ENCODE data around the gene PHLDB2.
A peak's percentile ranks its signal among the peaks of the same experiment; 100 is the strongest.

Gene PHLDB2

DNA sequence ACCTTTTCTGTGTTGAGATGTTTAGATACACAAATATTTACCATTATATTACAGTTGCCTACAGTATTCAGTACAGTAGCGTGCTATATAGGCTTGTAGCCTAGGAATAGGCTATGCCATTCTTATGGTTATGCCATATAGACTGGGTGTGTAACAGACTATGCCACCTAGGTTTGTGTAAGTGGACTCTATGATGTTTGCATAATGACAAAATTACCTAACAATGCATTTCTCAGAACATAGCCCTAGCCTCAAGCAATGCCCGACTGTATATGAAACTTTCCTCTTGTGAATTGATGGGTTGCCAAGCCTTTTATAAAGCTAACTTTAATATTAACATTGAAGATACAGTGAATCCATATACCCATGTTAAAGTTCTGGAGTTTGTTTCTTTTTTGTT lies 10.3 kb upstream of the PHLDB2 start:
- Histone ChIP-seq H3K4me3 (ENCODE audit: low read depth, low read length) (no peak overlapping the region), H3K4me1 (ENCODE audit: control insufficient read depth, insufficient read depth, low read length, unreplicated experiment) (peaks cover 58% of the 10 kb centered on the region), H3K36me3 (ENCODE audit: insufficient read depth, low read length) (no peaks in the 10 kb centered on the region), H3K27me3 (ENCODE audit: insufficient read depth, low read length) (no peaks in the 10 kb centered on the region), H2AFZ (ENCODE audit: low read length, unreplicated experiment) (no peak overlapping the region), H3K79me2 (ENCODE audit: control insufficient read depth, insufficient read depth, low read length, unreplicated experiment) (no peaks in the 10 kb centered on the region), H3K27ac (ENCODE audit: low read depth, low read length) (no peak overlapping the region)

DNA sequence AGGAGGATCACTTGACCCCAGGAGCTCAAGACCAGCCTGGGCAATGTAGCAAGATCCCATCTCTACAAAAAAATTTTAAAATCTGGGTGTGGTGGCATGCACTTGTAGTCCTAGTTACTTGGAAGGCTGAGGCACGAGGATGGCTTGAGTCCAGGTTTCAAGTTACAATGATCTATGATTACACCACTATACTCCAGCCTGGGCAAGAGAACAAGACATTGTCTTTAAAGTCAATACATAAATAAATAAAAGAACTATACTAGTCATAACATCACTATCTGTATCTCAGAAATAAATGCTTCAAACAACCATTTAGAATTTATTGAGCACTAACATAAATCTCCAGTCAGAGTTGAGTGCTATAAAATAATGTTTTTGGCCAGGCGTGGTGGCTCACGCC lies 8.5 kb upstream of the PHLDB2 start:
- H3K4me3 ChIP-seq (ENCODE audit: low read depth, low read length) = no peak overlapping the region
- H2AFZ ChIP-seq (ENCODE audit: low read length, unreplicated experiment) = no peak overlapping the region
- peak overlapping the region; percentile 93 for H3K27ac ChIP-seq (ENCODE audit: low read depth, low read length)
- H3K27me3 ChIP-seq (ENCODE audit: insufficient read depth, low read length) = no peaks in the 10 kb centered on the region
- H3K36me3 ChIP-seq (ENCODE audit: insufficient read depth, low read length) = no peaks in the 10 kb centered on the region
- no peaks in the 10 kb centered on the region for H3K79me2 ChIP-seq (ENCODE audit: control insufficient read depth, insufficient read depth, low read length, unreplicated experiment)
- H3K4me1 ChIP-seq (ENCODE audit: control insufficient read depth, insufficient read depth, low read length, unreplicated experiment) = peaks cover 57% of the 10 kb centered on the region

DNA sequence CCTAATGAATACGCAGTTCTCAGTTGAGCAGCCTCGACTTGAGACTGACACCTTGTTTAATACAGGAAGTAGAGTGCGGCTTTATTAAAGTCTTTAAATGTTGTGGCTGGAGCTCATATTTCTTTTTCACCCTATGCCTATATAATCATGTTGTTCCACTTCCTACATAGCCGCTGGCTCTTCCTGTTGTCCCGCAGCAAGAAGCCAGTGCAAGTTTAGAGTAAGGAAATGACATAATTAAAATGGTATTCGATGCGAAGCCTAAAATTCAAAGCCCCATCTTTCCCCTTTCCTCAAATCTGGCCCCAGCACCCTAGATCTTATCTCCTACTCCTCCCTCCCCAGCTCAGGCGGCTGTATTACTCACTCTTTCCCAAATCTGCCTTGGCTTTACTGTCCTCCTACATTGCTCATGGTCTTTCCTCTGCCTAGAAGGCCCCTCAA lies 7.5 kb upstream of the PHLDB2 start:
- H3K36me3 ChIP-seq (ENCODE audit: insufficient read depth, low read length) = no peaks in the 10 kb centered on the region
- H3K27ac ChIP-seq (ENCODE audit: low read depth, low read length) = peak overlapping the region; percentile 93
- H3K27me3 ChIP-seq (ENCODE audit: insufficient read depth, low read length) = no peaks in the 10 kb centered on the region
- H3K79me2 ChIP-seq (ENCODE audit: control insufficient read depth, insufficient read depth, low read length, unreplicated experiment) = no peaks in the 10 kb centered on the region
- peaks cover 47% of the 10 kb centered on the region for H3K4me1 ChIP-seq (ENCODE audit: control insufficient read depth, insufficient read depth, low read length, unreplicated experiment)
- H2AFZ ChIP-seq (ENCODE audit: low read length, unreplicated experiment) = peak overlapping the region; percentile 41
- H3K4me3 ChIP-seq (ENCODE audit: low read depth, low read length) = no peak overlapping the region; the same call in 1 of the 2 replicates

DNA sequence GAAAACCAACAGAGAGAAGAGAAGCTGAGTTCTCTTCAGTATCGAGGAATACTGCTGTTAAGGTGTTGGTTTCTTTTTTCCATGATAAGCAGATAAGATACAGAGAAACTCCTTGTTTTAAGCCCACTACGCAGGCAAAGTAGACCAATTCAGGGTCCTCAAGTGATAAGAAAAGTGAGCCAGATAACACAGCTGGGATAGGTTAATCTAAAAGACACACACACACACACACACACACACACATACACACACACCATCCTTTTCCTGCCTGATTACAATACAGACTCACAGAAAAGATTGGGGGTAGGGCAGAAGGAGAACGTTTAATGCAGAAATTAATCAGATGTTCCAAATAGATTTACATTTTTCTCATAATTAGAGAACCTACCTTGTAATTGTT lies 6.5 kb upstream of the PHLDB2 start:
- H3K79me2 ChIP-seq (ENCODE audit: control insufficient read depth, insufficient read depth, low read length, unreplicated experiment) = no peaks in the 10 kb centered on the region
- H2AFZ ChIP-seq (ENCODE audit: low read length, unreplicated experiment) = peak overlapping the region; percentile 78
- peak overlapping the region; percentile 93 for H3K27ac ChIP-seq (ENCODE audit: low read depth, low read length)
- H3K4me3 ChIP-seq (ENCODE audit: low read depth, low read length) = peak overlapping the region; percentile 25; the same call in 1 of the 2 replicates
- H3K4me1 ChIP-seq (ENCODE audit: control insufficient read depth, insufficient read depth, low read length, unreplicated experiment) = peaks cover 39% of the 10 kb centered on the region
- no peaks in the 10 kb centered on the region for H3K36me3 ChIP-seq (ENCODE audit: insufficient read depth, low read length)
- no peaks in the 10 kb centered on the region for H3K27me3 ChIP-seq (ENCODE audit: insufficient read depth, low read length)

DNA sequence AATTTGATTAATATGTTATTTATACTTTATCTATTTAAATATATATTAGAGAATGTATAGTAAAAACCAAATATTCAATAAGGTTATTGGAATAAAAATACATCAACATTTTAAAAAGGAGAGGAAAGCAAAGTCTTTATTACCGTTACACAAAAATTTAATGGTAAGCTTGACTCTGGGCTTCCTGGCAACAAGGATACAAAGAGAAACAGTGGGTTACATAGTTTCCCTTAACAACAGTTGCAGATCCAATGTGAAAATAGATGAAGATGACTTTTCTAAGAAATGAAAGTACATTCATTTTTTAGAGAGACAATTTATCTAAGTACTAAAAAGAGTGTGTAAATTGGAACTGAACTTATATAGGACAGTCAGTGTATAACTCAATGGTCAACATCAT lies 6.0 kb upstream of the PHLDB2 start:
- no peaks in the 10 kb centered on the region for H3K79me2 ChIP-seq (ENCODE audit: control insufficient read depth, insufficient read depth, low read length, unreplicated experiment)
- no peak overlapping the region for H2AFZ ChIP-seq (ENCODE audit: low read length, unreplicated experiment)
- H3K27me3 ChIP-seq (ENCODE audit: insufficient read depth, low read length) = no peaks in the 10 kb centered on the region
- no peak overlapping the region for H3K27ac ChIP-seq (ENCODE audit: low read depth, low read length)
- H3K36me3 ChIP-seq (ENCODE audit: insufficient read depth, low read length) = no peaks in the 10 kb centered on the region
- H3K4me3 ChIP-seq (ENCODE audit: low read depth, low read length) = no peak overlapping the region
- peaks cover 35% of the 10 kb centered on the region for H3K4me1 ChIP-seq (ENCODE audit: control insufficient read depth, insufficient read depth, low read length, unreplicated experiment)

DNA sequence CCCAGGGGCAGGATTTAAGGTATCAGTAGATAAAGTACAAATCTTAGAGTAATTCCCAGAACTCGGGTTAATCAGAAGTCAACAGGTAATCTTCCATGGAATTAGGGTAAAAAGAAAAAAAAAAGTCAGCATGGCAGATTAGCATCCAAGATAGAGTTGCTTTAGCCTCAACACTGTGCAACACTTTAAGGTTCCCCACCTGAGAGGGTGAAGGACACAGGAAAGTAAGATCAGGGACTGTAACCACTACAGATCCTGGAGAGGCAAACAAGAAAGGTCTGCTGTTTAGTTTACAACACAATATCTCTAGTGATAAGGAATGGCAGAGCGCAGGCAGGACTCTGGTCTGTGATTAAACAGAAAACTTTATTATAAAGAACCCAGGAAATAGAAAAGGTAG lies 4.1 kb upstream of the PHLDB2 start:
- Histone ChIP-seq H3K27ac (ENCODE audit: low read depth, low read length) (no peak overlapping the region), H3K4me1 (ENCODE audit: control insufficient read depth, insufficient read depth, low read length, unreplicated experiment) (peaks cover 28% of the 10 kb centered on the region)

DNA sequence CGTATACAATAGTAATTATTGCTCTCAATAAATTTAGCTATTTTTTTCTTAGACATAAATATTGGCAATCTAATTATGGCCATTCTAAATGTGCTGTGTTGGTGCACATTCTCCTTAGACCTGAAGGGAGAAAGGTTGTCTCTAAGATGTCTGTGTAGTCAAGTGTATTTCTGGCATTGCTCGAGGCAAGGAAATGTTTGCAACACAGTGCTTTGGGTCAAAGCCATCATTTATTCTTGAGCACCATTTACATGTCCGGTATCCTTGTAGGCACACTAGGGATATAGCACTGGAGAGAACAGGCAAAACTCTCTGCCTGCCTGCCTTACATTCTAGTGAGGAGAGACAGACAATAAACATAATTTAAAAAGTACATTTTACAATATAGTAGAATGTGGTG lies 2.6 kb upstream of the PHLDB2 start:
- H3K4me1 ChIP-seq (ENCODE audit: control insufficient read depth, insufficient read depth, low read length, unreplicated experiment) = peaks cover 19% of the 10 kb centered on the region

More for the DNA sequence above, 4.1 kb upstream of the PHLDB2 start:
- peaks cover 9% of the 10 kb centered on the region for H3K79me2 ChIP-seq (ENCODE audit: control insufficient read depth, insufficient read depth, low read length, unreplicated experiment)
- H3K27me3 ChIP-seq (ENCODE audit: insufficient read depth, low read length) = no peaks in the 10 kb centered on the region
- no peak overlapping the region for H2AFZ ChIP-seq (ENCODE audit: low read length, unreplicated experiment)
- H3K4me3 ChIP-seq (ENCODE audit: low read depth, low read length) = no peak overlapping the region
- no peaks in the 10 kb centered on the region for H3K36me3 ChIP-seq (ENCODE audit: insufficient read depth, low read length)

DNA sequence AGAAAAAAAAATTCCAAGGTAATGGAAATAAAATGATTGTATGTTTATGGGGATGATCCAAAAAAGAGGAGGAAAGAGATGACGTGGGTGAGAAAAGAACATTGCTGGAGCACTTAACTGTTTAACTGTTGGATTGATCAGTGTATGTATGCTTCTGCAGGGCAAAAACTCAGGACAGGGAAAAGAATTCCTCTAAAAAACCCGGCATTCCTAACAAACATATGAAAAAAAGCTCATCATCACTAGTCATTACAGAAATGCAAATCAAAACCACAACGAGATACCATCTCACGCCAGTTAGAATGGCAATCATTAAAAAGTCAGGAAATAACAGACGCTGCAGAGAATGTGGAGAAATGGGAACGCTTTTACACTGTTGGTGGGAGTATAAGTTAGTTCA lies 1.6 kb upstream of the PHLDB2 start:
- Histone ChIP-seq H3K4me3 (ENCODE audit: low read depth, low read length) (no peak overlapping the region), H3K27me3 (ENCODE audit: insufficient read depth, low read length) (no peaks in the 10 kb centered on the region), H3K36me3 (ENCODE audit: insufficient read depth, low read length) (no peaks in the 10 kb centered on the region), H3K27ac (ENCODE audit: low read depth, low read length) (no peak overlapping the region), H3K79me2 (ENCODE audit: control insufficient read depth, insufficient read depth, low read length, unreplicated experiment) (peaks cover 31% of the 10 kb centered on the region), H3K4me1 (ENCODE audit: control insufficient read depth, insufficient read depth, low read length, unreplicated experiment) (peaks cover 21% of the 10 kb centered on the region), H2AFZ (ENCODE audit: low read length, unreplicated experiment) (no peak overlapping the region)

More for the DNA sequence above, 2.6 kb upstream of the PHLDB2 start:
- H2AFZ ChIP-seq (ENCODE audit: low read length, unreplicated experiment) = no peak overlapping the region
- no peaks in the 10 kb centered on the region for H3K36me3 ChIP-seq (ENCODE audit: insufficient read depth, low read length)
- H3K79me2 ChIP-seq (ENCODE audit: control insufficient read depth, insufficient read depth, low read length, unreplicated experiment) = peaks cover 22% of the 10 kb centered on the region
- H3K27me3 ChIP-seq (ENCODE audit: insufficient read depth, low read length) = no peaks in the 10 kb centered on the region
- H3K4me3 ChIP-seq (ENCODE audit: low read depth, low read length) = no peak overlapping the region
- no peak overlapping the region for H3K27ac ChIP-seq (ENCODE audit: low read depth, low read length)

DNA sequence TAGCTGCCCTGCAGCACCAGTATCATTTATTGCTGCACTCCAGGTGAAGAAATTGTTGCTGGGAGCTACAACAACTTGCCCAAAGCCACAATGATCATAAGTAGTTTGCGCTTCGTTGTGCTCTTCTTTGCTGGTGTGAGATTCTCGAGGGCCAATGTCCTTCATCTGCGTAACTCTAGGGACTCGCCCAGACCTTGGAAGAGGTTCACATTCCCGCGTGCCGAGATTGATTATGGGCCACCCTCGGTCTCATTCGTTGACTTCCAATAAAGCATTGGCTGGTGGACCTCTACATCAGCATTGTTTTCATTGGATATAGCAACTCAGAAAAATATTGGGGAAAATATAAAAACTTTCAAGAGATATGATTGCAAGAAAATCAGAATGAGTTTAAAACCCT lies 423 bp upstream of the PHLDB2 start:
- H3K79me2 ChIP-seq (ENCODE audit: control insufficient read depth, insufficient read depth, low read length, unreplicated experiment) = peaks cover 43% of the 10 kb centered on the region
- no peaks in the 10 kb centered on the region for H3K36me3 ChIP-seq (ENCODE audit: insufficient read depth, low read length)
- no peaks in the 10 kb centered on the region for H3K27me3 ChIP-seq (ENCODE audit: insufficient read depth, low read length)
- H3K4me3 ChIP-seq (ENCODE audit: low read depth, low read length) = peak overlapping the region; percentile 94
- H2AFZ ChIP-seq (ENCODE audit: low read length, unreplicated experiment) = no peak overlapping the region
- peaks cover 29% of the 10 kb centered on the region for H3K4me1 ChIP-seq (ENCODE audit: control insufficient read depth, insufficient read depth, low read length, unreplicated experiment)
- peak overlapping the region; percentile 96 for H3K27ac ChIP-seq (ENCODE audit: low read depth, low read length)

DNA sequence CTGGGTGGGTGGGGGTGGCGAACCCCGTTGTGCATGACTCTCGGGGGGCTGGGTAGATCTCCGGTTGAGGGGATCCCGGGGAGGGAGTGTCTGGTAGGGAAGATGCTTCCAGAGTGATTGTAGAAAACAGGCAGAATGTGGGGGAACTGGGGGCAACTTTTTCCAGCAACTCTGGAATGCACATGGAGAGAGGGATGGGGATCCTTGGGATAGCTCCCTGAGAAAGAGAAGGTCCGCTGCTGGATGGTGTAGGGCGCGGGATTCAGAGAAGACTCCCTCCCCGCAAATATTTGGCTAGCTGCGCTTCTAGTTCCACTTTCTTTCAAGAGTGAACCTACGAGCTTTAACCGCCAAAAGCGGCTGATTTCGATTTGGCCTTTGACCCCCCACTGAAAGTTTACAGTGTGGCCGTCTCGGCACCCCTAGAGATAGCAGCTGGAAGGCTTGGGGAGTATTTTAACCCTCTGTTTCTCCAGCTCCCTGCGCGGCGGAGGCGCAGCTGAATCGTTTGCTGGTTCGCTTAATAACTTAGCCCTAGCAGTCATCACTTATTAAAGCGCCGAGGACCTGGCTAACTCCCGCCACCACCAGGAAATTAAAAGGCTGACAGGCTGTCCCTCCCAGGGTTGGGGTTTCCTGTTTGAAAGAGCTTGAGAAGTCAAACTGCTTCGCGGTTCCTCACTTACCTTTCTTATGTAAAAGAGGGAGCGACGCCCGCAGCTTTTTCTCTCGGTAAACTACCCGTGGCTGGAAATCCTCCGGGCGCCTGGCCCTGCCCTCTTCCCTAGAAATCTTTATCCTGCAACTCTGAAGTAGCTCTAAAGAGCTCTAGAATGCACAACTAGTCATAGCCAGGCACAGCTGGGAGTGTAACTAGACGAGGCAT lies 1.2 kb downstream of the PHLDB2 start:
- peaks cover 55% of the 10 kb centered on the region for H3K79me2 ChIP-seq (ENCODE audit: control insufficient read depth, insufficient read depth, low read length, unreplicated experiment)
- peaks cover 44% of the 10 kb centered on the region for H3K4me1 ChIP-seq (ENCODE audit: control insufficient read depth, insufficient read depth, low read length, unreplicated experiment)

DNA sequence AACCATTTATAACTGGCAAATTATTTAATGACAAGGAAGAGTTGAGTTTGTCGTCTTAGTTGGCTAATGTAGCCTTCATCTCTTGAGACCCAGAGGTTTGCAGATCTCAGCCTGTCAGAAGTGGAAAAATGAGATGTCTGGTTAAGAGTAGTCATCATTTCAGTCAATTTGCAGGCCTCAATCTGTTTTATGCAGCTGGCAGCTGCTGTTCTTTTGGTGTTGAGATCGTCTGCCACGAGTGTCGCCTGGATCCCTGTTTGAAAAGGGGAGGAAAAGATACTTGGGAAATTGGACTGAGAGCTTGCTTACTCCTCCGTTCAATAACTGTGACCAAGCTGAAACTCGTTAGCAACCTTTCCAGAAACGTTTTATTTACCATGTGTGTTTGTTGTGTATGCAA lies 2.3 kb downstream of the PHLDB2 start:
- Histone ChIP-seq H3K4me1 (ENCODE audit: control insufficient read depth, insufficient read depth, low read length, unreplicated experiment) (peaks cover 50% of the 10 kb centered on the region), H3K36me3 (ENCODE audit: insufficient read depth, low read length) (no peaks in the 10 kb centered on the region), H2AFZ (ENCODE audit: low read length, unreplicated experiment) (no peak overlapping the region), H3K79me2 (ENCODE audit: control insufficient read depth, insufficient read depth, low read length, unreplicated experiment) (peaks cover 65% of the 10 kb centered on the region), H3K27me3 (ENCODE audit: insufficient read depth, low read length) (no peaks in the 10 kb centered on the region), H3K27ac (ENCODE audit: low read depth, low read length) (peak overlapping the region; percentile 96), H3K4me3 (ENCODE audit: low read depth, low read length) (peak overlapping the region; percentile 94)

More for the DNA sequence above, 1.2 kb downstream of the PHLDB2 start:
- H3K36me3 ChIP-seq (ENCODE audit: insufficient read depth, low read length) = no peaks in the 10 kb centered on the region
- H3K4me3 ChIP-seq (ENCODE audit: low read depth, low read length) = peak overlapping the region; percentile 94
- peak overlapping the region; percentile 44 for H2AFZ ChIP-seq (ENCODE audit: low read length, unreplicated experiment)
- peak overlapping the region; percentile 96 for H3K27ac ChIP-seq (ENCODE audit: low read depth, low read length)
- H3K27me3 ChIP-seq (ENCODE audit: insufficient read depth, low read length) = no peaks in the 10 kb centered on the region
